Measurements from ENCODE around the gene AMBP. TPM values are rescaled to one million over a fixed set of nuclear protein-coding genes. Genes with fewer than 3 reads are reported as not detected.

The AMBP gene
- total RNA-seq, 6 experiments from 2014 or later = not detected

DNA sequence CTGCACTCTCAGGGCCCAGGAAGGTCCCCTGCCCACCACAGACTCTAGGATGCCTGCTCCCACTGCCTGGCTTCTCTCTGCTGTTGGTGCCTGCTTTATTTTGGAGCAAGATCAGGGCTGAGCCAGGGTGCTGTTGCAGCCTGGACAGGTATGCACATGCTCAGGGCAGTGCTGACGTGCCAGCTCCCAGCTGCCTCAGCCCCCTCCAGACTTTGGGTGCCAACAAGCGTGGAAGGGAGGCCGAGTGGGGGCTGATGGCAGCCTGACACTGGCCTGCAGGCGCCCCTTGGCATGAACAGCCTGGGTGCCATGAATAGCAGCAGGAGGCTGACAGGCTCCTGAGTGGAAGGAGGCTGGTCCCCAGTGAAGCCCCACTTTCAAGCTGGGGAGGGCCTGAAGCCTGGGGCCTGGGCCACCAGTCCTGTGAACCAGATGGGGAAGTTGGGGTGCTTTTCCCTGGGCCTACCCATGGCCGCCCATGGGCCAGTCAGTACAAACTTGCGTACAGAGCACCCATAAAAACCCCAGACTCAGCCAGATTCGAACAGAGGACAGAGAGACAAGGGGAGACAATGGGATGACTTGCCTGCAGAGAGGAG, 6.8 kb downstream of the AMBP start:
- Mint-ChIP-seq H3K27me3 (ENCODE audit: insufficient read depth) (peaks cover 30% of the 10 kb centered on the region), H3K27ac (no peak overlapping the region), H3K36me3 (ENCODE audit: low read depth) (no peaks in the 10 kb centered on the region), H3K9me3 (no peaks in the 10 kb centered on the region), H3K4me3 (no peak overlapping the region), H3K4me1 (ENCODE audit: low read depth) (no peaks in the 10 kb centered on the region)
- no peak for DNase-seq
- TF ChIP-seq, protein P1, sequence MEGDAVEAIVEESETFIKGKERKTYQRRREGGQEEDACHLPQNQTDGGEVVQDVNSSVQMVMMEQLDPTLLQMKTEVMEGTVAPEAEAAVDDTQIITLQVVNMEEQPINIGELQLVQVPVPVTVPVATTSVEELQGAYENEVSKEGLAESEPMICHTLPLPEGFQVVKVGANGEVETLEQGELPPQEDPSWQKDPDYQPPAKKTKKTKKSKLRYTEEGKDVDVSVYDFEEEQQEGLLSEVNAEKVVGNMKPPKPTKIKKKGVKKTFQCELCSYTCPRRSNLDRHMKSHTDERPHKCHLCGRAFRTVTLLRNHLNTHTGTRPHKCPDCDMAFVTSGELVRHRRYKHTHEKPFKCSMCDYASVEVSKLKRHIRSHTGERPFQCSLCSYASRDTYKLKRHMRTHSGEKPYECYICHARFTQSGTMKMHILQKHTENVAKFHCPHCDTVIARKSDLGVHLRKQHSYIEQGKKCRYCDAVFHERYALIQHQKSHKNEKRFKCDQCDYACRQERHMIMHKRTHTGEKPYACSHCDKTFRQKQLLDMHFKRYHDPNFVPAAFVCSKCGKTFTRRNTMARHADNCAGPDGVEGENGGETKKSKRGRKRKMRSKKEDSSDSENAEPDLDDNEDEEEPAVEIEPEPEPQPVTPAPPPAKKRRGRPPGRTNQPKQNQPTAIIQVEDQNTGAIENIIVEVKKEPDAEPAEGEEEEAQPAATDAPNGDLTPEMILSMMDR (IDR thresholded peaks at IDR 0.05) = no peak

DNA sequence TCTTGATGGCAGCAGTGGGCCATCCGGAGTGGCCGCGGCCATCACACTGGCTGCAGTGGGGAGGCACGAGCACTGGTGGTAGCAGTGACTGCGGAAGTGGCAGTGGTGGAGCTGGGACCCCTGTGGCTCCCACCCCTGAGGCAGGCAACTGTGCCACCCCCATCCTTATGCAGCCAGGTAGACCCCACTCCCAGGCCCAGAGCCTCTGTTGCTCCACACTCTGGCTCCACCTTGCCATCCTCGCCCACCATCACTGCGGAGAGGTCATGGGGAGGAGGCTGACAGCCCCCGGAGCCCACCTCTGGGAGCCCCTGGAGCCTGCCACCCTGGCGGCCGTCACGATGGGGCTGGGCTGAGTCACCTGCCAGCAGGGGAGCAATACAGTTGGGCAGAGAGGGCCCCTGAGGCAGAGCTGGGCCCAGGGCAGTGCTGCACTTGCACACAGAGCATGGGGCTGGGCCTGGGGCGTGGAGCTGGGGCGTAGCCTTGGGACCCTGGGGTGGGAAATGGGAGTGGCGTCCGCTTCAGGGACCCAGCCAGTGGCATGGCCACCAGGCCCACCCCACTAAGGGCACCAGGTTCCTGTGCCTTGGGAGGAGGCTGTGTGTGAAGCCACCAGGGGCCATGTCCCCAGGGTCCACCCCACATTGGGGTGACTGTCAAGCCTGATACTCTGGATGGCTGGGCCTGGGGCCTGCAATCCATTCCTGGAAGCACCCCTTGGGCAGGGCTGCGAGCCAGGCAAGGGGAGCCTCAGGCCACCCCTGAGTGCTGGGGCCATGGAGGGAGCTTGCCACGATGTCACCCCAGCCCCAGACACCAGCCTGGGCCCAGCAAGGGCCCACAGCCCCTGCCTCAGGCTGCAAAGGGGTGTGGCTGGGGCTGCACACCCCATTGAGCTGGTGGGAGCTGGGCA, 7.7 kb downstream of the AMBP start:
- H3K27ac Mint-ChIP-seq = no peak overlapping the region
- no peaks in the 10 kb centered on the region for H3K9me3 Mint-ChIP-seq
- no peaks in the 10 kb centered on the region for H3K36me3 Mint-ChIP-seq (ENCODE audit: low read depth)
- H3K4me1 Mint-ChIP-seq (ENCODE audit: low read depth) = no peaks in the 10 kb centered on the region
- H3K27me3 Mint-ChIP-seq (ENCODE audit: insufficient read depth) = peaks cover 21% of the 10 kb centered on the region
- TF ChIP-seq, protein P1 (IDR thresholded peaks at IDR 0.05) = no peak
- DNase-seq = no peak
- H3K4me3 Mint-ChIP-seq = no peak overlapping the region

DNA sequence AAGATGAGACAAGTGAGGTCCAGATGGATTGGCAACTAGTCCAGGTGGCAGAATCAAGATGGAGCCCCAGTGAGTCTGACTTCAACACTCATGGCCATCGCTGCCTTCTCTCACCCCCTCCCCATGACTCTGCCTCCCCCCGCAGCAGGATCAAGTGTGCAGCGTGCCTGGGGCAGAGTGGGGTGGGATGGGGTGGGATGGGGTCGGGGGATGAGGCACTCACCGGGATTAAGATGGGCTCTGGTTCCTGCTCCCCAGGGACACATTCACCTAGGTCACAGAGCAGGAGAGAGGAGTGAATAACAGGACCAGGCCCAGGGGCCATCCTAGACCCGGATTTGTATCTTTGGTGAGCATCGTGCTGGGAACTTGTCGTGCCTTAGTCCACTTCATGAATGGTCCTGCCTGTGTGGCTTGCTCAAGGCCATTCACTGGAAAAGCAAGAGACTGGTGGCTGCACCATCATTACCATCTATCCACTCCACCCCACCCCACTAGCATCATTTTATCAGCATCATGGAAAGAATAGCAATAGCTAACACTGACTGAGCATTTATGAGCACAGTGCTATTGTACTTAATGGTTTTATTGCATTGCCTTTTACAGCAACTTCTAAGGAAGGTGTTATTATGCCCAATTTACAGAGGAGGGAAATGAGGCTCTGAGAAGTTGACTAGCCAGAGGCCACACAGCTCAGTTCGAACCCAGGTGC, 8.5 kb downstream of the AMBP start:
- no peak for DNase-seq
- Mint-ChIP-seq H3K36me3 (ENCODE audit: low read depth) (no peaks in the 10 kb centered on the region), H3K27ac (no peak overlapping the region), H3K27me3 (ENCODE audit: insufficient read depth) (peaks cover 19% of the 10 kb centered on the region), H3K4me3 (no peak overlapping the region), H3K9me3 (no peaks in the 10 kb centered on the region), H3K4me1 (ENCODE audit: low read depth) (no peaks in the 10 kb centered on the region)
- TF ChIP-seq, protein P1 (IDR thresholded peaks at IDR 0.05) = no peak

DNA sequence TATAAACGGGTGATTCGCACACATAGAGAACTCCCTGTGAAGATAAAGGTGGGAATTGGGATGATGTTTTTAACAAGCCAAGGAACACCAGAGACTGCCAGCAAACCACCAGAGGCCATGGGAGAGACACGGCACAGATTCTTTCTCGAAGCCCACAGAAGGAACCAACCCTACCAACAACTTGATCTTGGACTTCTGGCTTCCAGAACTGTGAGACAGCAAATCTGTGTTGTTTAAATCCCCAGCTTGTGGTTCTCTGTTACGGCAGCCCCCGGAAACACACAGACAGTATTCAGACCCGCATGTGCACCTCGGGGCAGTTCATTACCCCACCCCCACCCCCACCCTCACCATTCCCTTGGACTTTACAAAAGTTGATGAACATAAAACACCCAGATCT, 12.8 kb downstream of the AMBP start:
- TF ChIP-seq, protein P1 (IDR thresholded peaks at IDR 0.05) = no peak
- Mint-ChIP-seq H3K4me1 (ENCODE audit: low read depth) (no peaks in the 10 kb centered on the region), H3K36me3 (ENCODE audit: low read depth) (no peaks in the 10 kb centered on the region), H3K9me3 (no peaks in the 10 kb centered on the region), H3K4me3 (no peak overlapping the region), H3K27ac (no peak overlapping the region), H3K27me3 (ENCODE audit: insufficient read depth) (peaks cover 27% of the 10 kb centered on the region)
- no peak for DNase-seq

DNA sequence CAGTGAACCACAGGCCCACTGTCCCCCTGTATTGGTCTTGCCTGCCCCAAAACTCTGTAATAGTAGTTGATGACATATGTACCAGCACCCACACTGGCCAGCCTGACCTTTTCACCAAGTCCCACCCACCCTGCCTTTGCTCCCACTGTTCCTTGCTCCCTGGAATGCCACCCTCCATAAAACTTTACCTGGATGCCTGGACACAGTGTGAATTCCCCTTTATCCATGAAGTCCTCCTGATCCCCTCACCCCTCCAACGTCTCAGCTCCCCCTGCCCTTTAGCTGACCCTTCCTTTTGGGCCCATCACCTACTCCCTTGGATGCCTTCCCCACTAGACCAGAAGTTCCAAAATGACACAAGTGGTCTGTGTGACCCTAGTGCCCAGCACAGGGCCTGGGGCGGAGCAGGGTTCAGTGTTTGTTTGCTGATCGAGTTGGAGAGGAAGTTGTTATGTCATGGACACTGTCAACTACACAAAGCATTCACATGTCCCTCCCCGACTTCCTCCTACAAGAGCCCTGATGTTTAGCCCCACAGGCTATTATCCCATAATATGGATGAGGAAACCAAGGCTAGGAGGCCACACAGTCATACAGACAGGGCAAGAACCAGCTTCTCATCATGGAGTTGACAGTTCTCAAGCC, 16.1 kb downstream of the AMBP start:
- Mint-ChIP-seq H3K27ac (no peak overlapping the region), H3K4me1 (ENCODE audit: low read depth) (no peaks in the 10 kb centered on the region)

More for the DNA sequence above, 16.1 kb downstream of the AMBP start:
- Mint-ChIP-seq H3K27me3 (ENCODE audit: insufficient read depth) (peaks cover 18% of the 10 kb centered on the region), H3K4me3 (no peak overlapping the region), H3K36me3 (ENCODE audit: low read depth) (peaks cover 5% of the 10 kb centered on the region; the same call in 1 of the 2 replicates), H3K9me3 (no peaks in the 10 kb centered on the region)
- TF ChIP-seq, protein P1 (IDR thresholded peaks at IDR 0.05) = no peak
- DNase-seq = no peak

All from HFFc6 (cell line).